GM21717 (cell line): ENCODE results near the gene ADAM12.
"Not testable (repeated sequence)": the region's sequence is repeated elsewhere in the genome, so short reads cannot be mapped to it uniquely, and the experiment has no call there.

Experiments used
- ATAC-seq: cut with Tn5 transposase; IDR thresholded peaks from one replicate; pipeline ENCODE4 v1.9.1; 2021; ENCODE audit warnings: mild to moderate bottlenecking, moderate library complexity; ENCODE audit not compliant: unreplicated experiment

Gene ADAM12

GRCh38 chr10:126062131-126063032, 325.9 kb downstream of the ADAM12 start:
- no peak for ATAC-seq

DNA sequence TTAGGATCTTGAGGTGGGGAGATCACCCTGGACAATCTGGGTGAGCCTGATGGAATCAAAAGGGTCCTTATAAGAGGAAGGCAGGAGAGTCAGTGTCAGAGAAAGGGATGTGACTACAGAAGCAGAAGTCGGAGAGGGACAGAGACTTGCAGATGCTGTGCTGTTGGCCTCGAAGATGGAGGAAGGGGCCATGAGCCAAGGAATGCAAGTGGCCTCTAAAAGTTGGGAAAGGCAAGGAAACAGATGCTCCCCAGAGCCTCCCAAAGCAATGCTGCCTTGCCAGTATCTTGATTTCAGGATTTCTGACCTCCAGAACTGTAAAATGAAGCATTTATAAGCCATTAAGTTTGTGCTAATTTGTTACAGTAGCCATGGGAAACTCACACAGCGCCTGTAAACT, 326.8 kb downstream of the ADAM12 start:
- ATAC-seq: no peak

DNA sequence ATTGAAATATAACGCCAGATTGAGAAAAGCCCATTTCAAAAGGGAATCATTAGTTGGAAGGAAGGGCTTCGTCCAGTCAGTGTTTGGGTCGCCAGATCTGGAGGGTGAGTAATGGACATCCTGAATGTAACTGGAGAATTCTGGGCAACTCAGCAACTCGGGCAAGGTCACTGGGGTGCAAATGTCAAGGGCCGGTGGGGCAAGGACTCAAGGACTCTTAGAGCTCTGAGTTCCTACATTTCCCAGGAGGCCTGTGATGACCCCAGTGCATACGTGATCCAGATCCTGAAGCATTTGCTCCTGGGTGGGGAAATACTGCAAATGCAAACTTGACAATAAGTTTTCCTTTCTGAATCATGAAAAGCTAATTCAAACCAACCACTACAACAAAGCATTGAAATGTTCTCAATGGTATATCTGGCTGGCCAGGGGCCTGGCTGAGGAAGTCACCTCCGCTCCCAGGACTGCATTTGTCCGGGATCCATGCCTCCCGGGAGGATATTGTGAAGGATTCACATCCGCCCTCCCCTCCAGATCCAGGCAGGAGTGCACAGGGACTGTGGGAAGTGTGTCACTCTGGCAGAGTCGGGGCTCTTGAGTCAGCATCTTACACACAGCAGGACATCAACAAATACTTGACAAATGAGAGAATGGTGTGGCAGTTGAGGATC, 327.9 kb downstream of the ADAM12 start:
- ATAC-seq: no peak

- ATAC-seq: no peak
Measured at GRCh38 chr10:126059076-126059826, 329.0 kb downstream of the ADAM12 start.

DNA sequence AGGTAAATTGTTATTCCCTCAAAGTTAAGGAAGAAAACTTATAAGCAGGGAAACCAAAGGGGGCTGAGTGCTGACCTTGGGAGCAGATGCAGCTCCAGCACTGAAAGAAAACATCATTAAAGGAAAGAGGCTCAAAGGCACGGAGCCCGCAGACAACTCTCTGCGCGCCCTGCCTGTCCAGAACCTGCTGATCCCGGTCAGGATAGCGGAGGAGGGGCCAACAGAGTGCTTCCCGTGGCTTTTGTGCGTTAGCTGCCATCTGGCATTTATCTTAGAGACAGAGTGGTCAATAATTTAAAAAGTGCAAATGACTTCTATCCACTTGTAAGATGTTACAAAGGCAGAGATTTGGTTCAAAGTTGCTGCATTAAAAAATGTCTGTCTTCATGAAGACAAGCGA, 329.8 kb downstream of the ADAM12 start:
- ATAC-seq: no peak

GRCh38 chr10:126058104-126058503, 330.2 kb downstream of the ADAM12 start:
- no peak for ATAC-seq

DNA sequence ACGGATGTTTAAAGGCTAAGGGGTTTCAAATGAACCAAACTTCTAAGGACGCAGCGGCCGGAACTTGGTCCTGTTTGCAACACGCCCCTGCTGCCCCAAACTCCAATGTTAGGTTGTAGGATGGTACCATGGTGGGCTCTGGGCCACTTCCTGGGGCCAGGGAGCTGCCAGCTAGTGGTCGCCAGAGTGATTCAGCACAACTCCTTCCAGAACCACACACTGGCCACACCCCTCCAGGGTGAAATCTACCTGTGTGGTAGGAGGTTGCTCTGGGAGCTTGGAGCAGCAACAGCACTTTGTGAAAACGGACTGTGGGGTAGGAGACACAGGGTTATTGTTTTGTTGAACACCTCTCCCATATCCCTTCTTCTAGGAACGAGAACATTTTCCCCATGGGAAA, 330.8 kb downstream of the ADAM12 start:
- ATAC-seq: no peak

- no peak for ATAC-seq
Measured at GRCh38 chr10:126054191-126054590, 334.1 kb downstream of the ADAM12 start.

DNA sequence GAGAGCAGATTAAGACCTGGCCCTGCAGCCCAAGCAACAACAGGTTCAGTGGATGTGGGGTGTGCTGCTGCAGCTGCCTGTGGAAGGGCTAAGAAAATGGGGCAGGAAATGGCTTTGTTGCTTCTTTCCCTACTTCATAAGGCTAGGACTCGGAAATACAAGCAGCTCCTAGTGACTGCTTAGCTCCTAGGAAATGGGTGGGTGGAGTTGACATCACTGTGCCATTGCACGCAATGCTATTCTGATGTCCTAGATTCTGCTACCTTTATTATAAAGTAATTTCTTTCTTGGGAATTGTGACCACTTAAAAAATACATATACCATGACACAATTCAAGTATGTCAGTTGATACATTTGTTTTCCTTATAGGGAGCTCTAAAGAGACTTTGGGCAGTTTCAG, 336.1 kb downstream of the ADAM12 start:
- ATAC-seq: no peak

DNA sequence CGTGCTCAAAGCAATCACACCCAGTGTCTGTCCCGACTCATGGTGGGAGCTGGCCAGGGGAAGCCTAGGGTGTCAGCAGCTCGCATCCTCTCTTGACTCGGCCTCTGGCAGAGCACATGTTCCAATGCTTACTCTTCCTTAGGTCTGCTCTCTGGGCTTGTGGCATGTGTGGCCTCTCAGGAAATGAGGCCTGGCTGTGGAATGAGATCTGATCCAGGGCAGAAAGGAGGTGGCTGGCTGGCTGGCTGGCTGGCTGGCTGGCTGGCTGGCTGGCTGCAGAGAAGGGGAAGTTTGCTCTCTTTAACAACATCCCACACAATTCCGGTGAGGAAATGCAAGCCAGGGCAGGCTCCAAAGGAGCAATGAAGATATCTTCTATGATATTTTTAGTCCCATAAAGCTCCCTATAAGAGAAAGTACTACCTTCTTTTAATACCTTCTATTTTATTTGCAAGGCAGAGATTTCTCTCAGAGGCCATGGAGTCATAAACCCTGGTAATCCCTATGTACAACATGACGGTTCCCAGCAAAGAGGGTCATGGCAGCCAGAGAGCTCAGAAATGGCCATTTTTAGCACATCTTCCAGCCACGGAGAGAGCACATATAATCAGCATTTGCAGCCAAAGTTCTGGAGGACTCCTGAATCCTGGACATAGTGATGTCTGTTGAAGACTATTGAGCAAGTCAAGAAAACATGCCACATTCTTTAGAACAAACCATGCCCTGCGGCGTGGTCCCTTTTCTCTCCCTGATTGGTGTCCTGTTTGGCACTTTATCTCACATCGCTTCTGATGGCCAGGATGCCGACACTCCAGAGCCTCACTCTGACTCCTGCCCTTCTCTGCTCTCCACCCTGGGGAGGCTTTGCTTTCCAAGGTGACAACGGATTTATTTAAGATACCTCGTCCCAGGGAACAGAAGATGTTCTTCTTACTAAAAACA, 338.2 kb downstream of the ADAM12 start:
- no peak for ATAC-seq

DNA sequence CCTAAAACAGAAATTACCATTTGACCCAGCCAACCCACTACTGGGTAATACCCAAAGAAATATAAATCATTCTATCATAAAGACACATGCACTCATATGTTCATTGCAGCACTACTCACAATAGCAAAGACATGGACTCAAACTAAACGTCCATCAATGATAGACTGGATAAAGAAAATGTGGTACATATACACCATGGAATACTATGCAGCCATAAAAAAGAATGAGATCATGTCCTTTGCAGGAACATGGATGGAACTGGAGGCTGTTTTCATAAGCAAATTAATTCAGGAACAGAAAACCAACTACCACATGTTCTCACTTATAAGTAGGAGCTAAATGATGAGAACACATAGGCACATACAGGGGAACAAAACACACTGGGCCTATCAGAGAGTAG, 340.5 kb downstream of the ADAM12 start:
- not testable (repeated sequence) for ATAC-seq

DNA sequence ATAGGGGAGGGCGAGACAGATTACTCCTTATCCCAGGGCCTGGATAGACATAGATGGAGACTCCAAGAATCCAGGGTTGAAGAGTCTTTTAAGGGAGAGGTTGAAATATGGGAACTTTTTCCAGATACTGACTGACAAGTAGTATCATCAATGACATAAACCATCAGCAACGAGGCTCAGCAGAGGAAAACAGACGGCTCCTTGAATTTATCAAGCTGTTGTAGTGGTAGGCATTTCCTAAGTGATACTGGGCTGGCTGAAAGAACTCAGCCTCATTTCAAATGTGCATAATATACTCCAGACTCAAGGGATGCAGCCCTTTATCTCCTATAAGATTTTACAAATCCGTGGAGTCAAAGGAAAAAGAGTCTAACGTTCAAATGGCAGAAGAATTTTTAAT, 341.4 kb downstream of the ADAM12 start:
- no peak for ATAC-seq

- ATAC-seq: no peak
Measured at GRCh38 chr10:126045861-126046260, 342.4 kb downstream of the ADAM12 start.

DNA sequence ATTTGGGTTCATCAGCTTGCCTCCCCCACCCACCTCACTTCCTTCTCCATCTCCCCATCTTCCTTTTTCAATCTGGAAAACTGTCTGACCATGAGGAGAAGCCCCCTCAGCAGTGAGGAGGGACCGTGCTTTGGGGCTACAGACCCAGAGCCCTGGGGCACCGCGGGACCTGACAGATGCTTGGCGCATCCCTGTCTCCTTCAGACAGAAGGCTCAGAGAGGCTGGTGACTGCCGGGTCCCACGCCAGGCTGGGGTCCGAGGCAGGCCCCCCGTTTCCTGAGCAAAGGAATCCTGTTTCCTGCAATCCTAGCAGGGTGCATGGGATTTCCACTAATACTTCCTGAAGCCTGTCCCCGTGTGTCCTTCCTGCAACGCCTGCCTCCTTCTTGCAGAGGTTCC, 344.9 kb downstream of the ADAM12 start:
- ATAC-seq: no peak

GRCh38 chr10:126042906-126043305, 345.4 kb downstream of the ADAM12 start:
- no peak for ATAC-seq

DNA sequence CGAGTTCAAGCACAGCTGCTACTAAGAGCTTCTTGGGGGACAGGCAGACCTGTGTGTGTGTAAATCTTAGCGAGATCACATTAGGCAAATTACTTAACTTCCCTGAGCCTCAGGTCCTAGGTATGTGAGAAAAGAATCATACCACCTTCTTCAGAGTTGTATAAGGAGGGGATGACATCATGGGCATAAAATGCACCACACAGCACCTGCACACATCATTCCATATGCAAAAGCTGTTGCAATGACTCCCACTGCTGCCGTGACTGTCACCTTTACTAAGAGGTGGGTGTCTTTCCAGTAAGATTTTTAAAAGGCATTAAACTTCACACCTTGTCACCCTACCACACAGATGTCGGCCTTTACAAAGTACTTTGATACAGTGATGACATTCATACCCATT, 345.9 kb downstream of the ADAM12 start:
- peak; percentile 2 for ATAC-seq

DNA sequence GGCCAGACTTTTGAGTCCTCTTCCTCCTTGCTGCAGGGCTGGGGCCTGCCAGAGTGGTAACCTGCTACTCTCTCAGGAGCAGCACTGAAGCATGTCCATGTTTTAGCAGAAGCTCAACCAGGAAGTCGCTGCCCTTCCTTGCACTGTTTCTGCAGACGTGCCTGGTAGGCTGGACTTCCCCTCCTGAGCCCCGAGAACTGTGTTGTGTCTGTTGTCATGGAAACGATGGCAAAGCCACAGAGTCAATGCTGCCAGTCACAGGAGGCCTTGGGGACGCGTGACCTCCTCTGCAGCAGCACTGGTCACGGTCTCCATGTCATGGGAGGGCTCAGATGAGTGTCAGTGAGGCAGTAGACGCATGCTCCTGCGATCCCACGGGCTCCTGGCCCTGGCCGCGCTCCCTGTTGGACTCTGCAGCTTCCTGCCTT, 346.5 kb downstream of the ADAM12 start:
- ATAC-seq: peak; percentile 99

GRCh38 chr10:126041117-126041516, 347.2 kb downstream of the ADAM12 start:
- no peak for ATAC-seq

DNA sequence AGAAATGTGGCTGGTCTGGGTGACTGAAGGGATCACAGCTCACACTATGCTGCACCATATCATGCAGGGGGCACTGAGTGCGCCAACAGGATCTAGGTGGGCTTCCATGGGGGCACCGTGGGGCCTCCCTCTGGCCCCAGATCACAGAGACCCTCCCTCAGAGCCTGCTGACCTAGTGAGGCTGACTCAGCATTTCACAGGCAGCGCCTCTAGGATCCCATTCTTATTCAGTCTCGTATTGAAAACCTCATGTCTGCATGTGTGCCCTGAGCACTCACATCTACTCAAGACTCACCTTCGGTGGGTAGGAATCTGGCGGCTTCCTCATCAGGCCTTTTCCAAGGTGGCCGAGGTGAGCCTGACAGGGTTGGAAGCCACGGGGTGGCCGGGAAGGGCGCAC, 350.3 kb downstream of the ADAM12 start:
- no peak for ATAC-seq

- ATAC-seq: peak; percentile 45
Measured at GRCh38 chr10:126036515-126036914, 351.8 kb downstream of the ADAM12 start.
